Ovary (tissue), 9 donors: Measurements from ENCODE around the gene SFSWAP. TPM values are rescaled to one million over a fixed set of nuclear protein-coding genes. Genes with fewer than 3 reads are reported as not detected.

Source experiments
- DNase-seq, 5 donors: peaks; one replicate each; pipeline ENCODE4 v3.0.0-alpha.2; 2019 to 2020
- H3K27ac ChIP-seq, 2 donors: fragments of 200-600 bp; one replicate each; pipeline versions ENCODE4 v1.5.1 to v1.8.0; 2019 to 2022
- H3K27me3 ChIP-seq: fragments of 200-600 bp; one replicate; pipeline ENCODE4 v1.8.0; 2022
- H3K36me3 ChIP-seq: fragments of 200-600 bp; sonication (generic); one replicate; pipeline ENCODE4 v1.5.1; 2019
- H3K4me1 ChIP-seq: one replicate; pipeline ENCODE4 v1.8.1; 2013; ENCODE audit warnings: mild to moderate bottlenecking, moderate library complexity; ENCODE audit not compliant: insufficient read depth
- H3K4me3 ChIP-seq: fragments of 200-600 bp; sonication (generic); one replicate; pipeline ENCODE4 v1.5.1; 2017
- H3K9me3 ChIP-seq, 2 donors: fragments of 200-600 bp in 1 of 2; sonication (generic) in 1 of 2; one replicate each; pipeline versions ENCODE4 v1.5.1 to v1.8.1; 2013 to 2019; ENCODE audit warnings: mild to moderate bottlenecking in 1 of 2, moderate library complexity in 1 of 2
- CTCF ChIP-seq, 3 donors: fragments of 450-650 bp in 2 of 3; fragments of 200-600 bp in 1 of 3; IDR thresholded peaks; one replicate each; pipeline versions ENCODE4 v1.5.1 to v1.8.0; 2016 to 2022; ENCODE audit warnings: antibody characterized with exemption in 3 of 3, mild to moderate bottlenecking in 1 of 3
- EP300 ChIP-seq: sonication (generic); formaldehyde crosslinking; IDR thresholded peaks from one replicate; pipeline ENCODE4 v1.6.1; 2017; ENCODE audit warnings: antibody characterized with exemption
- POLR2A ChIP-seq: fragments of 450-650 bp; IDR thresholded peaks from one replicate; pipeline ENCODE4 v1.6.1; 2017; ENCODE audit warnings: antibody characterized with exemption, mild to moderate bottlenecking, moderate library complexity
- WGBS, 3 donors: extraction: QIAGEN DNeasy Blood & Tissue Kit in 1 of 3; methylation state at CpG; one replicate each; pipeline versions ENCODE4 v1.1.5 to v1.1.7; 2013 to 2017; 5-methylcytosine and 5-hydroxymethylcytosine counted together
- intact Hi-C, 4 donors: fragments of 100-400 bp; cut with DNase I; formaldehyde crosslinking; loops; one replicate each; pipeline versions ENCODE4 v1.11.0 to v1.15.1; 2022 to 2023
- polyA plus RNA-seq, 2 donors: library from polyadenylated mRNA; stranded (reverse); fragments of 200-250 nt in 1 of 2; fragments of 350-450 nt in 1 of 2; fragmentation: Illumina TruSeq in 1 of 2; extraction: RNeasy Lipid Tissue Mini Kit (QIAGEN cat#74804) in 1 of 2; gene quantifications; one replicate each; pipeline ENCODE4 v1.2.3, GENCODE V29; 2013 to 2014
- total RNA-seq, 7 donors: library from RNA; depleted of rRNA in 2 of 7; stranded (reverse); fragments of >200 nt in 2 of 7; fragmentation: NEBNext Ultra II Directional in 3 of 7; extraction: Animal tissue kit (Norgen Biotek cat#: 25700) in 3 of 7; gene quantifications; one replicate each; pipeline versions ENCODE4 v1.1.0 to v1.2.4, GENCODE V29; 2016 to 2023
- donor health status: DM: no; HTN: no; CAD: no; lungs with moderate emphysema.
- donor health status: DM: no; HTN: no; CAD: no.
- donor health status: Bipolar disorder and iron deficiency.
- donor health status: DM: yes; HTN: yes; CAD: no.
- donor health status: DM: no; HTN: no; CAD: no.
- donor health status: DM: yes; HTN: yes; CAD: no.

The SFSWAP gene
- total and polyA plus RNA-seq, 9 donors: 27.6 to 54.4 (median 42.5) TPM

GRCh38 chr12:131825146-131825892 lies 114.4 kb downstream of the SFSWAP start:
- Histone ChIP-seq H3K36me3 (no peaks in the 10 kb centered on the region), H3K27ac (no peak overlapping the region), H3K9me3 (no peaks in the 10 kb centered on the region), H3K27me3 (no peaks in the 10 kb centered on the region), H3K4me3 (no peak overlapping the region), H3K4me1 (peaks cover 4% of the 10 kb centered on the region)
- intact Hi-C loops: loop anchor here in 1 of 4 donors (5.0 to 10.0 kb wide), 4 partner anchors 218 to 908 kb away; no protein-coding TSS in a partner anchor
- TF ChIP-seq CTCF (IDR thresholded peaks at IDR 0.05) (no peak), POLR2A (no peak), EP300 (no peak)
- peak in 2 of 5 donors; percentile 36 to 54 for DNase-seq
- 21 to 31% (median 22%) methylated on average over 18 of the region's 18 CpGs for WGBS, 3 donors

- Histone ChIP-seq H3K27me3 (no peaks in the 10 kb centered on the region), H3K4me1 (peaks cover 4% of the 10 kb centered on the region), H3K27ac (no peak overlapping the region), H3K9me3 (no peaks in the 10 kb centered on the region), H3K36me3 (no peaks in the 10 kb centered on the region), H3K4me3 (no peak overlapping the region)
- intact Hi-C loops: loop anchor here in 1 of 4 donors (5.0 to 10.0 kb wide), 4 partner anchors 219 to 909 kb away; no protein-coding TSS in a partner anchor
- no peak for TF ChIP-seq POLR2A
- no peak for TF ChIP-seq EP300
- TF ChIP-seq CTCF (IDR thresholded peaks at IDR 0.05): no peak
- 87 to 89% (median 88%) methylated on average over 22 to 23 of the region's 23 CpGs for WGBS, 3 donors
- peak in 1 of 5 donors; percentile 20 for DNase-seq
Observed at GRCh38 chr12:131826097-131826928, 115.4 kb downstream of the SFSWAP start.

- Histone ChIP-seq H3K4me3 (peak within 1 kb of the TSS; percentile 38), H3K36me3 (no peaks in the 10 kb centered on the region), H3K27ac (peak within 1 kb of the TSS; percentile 47 to 62), H3K9me3 (no peaks in the 10 kb centered on the region), H3K27me3 (no peaks in the 10 kb centered on the region), H3K4me1 (peaks cover 10% of the 10 kb centered on the region)
- TF ChIP-seq EP300: no peak
- peak in 1 of 3 donors; percentile 22 for TF ChIP-seq CTCF (IDR thresholded peaks at IDR 0.05)
- WGBS, 3 donors: 0% methylated on average over 34 to 86 of the region's 86 CpGs
- DNase-seq: peak in 4 of 5 donors; percentile 52 to 78 (median 70)
- intact Hi-C loops: loop anchor here in 1 of 4 donors (5.0 to 10.0 kb wide), 4 partner anchors 221 to 911 kb away; no protein-coding TSS in a partner anchor
Observed at GRCh38 chr12:131827961-131828534, 117.2 kb downstream of the SFSWAP start, which contains the start of gene MMP17. Gene MMP17, plus strand, starts transcription at chr12:131828393. Its CDS starts 102 bp downstream, at chr12:131828495.
